GM23338 (cell line): ENCODE data around the gene CEP78. TPM values are rescaled to one million over a fixed set of nuclear protein-coding genes. Genes with fewer than 3 reads are reported as not detected.

Experiments
- ATAC-seq: fragments of 200-7000 bp; cut with Tn5 transposase; 3 replicates; pipeline ENCODE4 v1.9.1; 2020
- DNase-seq: peaks from one replicate; pipeline ENCODE4 v3.0.0-alpha.2; 2015; ENCODE audit warnings: low spot score
- H2AFZ ChIP-seq: fragments of 200-600 bp; sonication (generic); 2 replicates; pipeline ENCODE4 v1.8.0; 2016; ENCODE audit warnings: antibody characterized with exemption, mild to moderate bottlenecking, moderate library complexity
- H3F3A ChIP-seq: fragments of 200-600 bp; sonication (generic); replicated peaks from 2 replicates; pipeline ENCODE4 v1.8.0; 2017; ENCODE audit warnings: antibody characterized with exemption, mixed run types, low read depth
- H3K27ac ChIP-seq: fragments of 200-600 bp; sonication (generic); 2 replicates; pipeline ENCODE4 v1.6.1; 2016; ENCODE audit warnings: low read depth
- H3K27me3 ChIP-seq: fragments of 200-600 bp; sonication (generic); 2 replicates; pipeline ENCODE4 v1.8.0; 2016; ENCODE audit warnings: mild to moderate bottlenecking, mixed run types, moderate library complexity; ENCODE audit not compliant: insufficient read depth
- H3K36me3 ChIP-seq: fragments of 200-600 bp; sonication (generic); 2 replicates; pipeline ENCODE4 v1.8.0; 2016; ENCODE audit warnings: mild to moderate bottlenecking; ENCODE audit not compliant: insufficient read depth
- H3K4me1 ChIP-seq: fragments of 200-600 bp; sonication (generic); 2 replicates; pipeline ENCODE4 v1.8.0; 2016; ENCODE audit warnings: mild to moderate bottlenecking, moderate library complexity; ENCODE audit not compliant: insufficient read depth
- H3K4me2 ChIP-seq: fragments of 200-600 bp; sonication (generic); 2 replicates; pipeline ENCODE4 v1.7.1; 2017; ENCODE audit warnings: mixed run types
- H3K4me3 ChIP-seq: fragments of 200-600 bp; sonication (generic); 2 replicates; pipeline ENCODE4 v1.6.1; 2016; ENCODE audit warnings: mixed run types
- H3K79me2 ChIP-seq: fragments of 200-600 bp; sonication (generic); replicated peaks from 2 replicates; pipeline ENCODE4 v1.8.0; 2017; ENCODE audit warnings: mild to moderate bottlenecking; ENCODE audit not compliant: insufficient read depth
- H3K9me2 ChIP-seq: fragments of 200-600 bp; sonication (generic); 2 replicates; pipeline ENCODE4 v1.8.0; 2017; ENCODE audit not compliant: insufficient read depth
- H4K20me1 ChIP-seq: fragments of 200-600 bp; sonication (generic); replicated peaks from 2 replicates; pipeline ENCODE4 v1.8.0; 2017; ENCODE audit warnings: mild to moderate bottlenecking; ENCODE audit not compliant: insufficient read depth
- H3K27ac Mint-ChIP-seq: 2 replicates; pipeline ENCODE4 v1.8.0; 2020; ENCODE audit warnings: inconsistent platforms, mild to moderate bottlenecking, moderate library complexity, mixed read lengths
- H3K27me3 Mint-ChIP-seq: 3 replicates; pipeline ENCODE4 v1.8.0; 2022; ENCODE audit warnings: low read depth, mild to moderate bottlenecking, moderate library complexity, mixed read lengths, inconsistent platforms; ENCODE audit not compliant: insufficient read depth, poor library complexity
- H3K36me3 Mint-ChIP-seq: 3 replicates; pipeline ENCODE4 v1.8.0; 2021; ENCODE audit warnings: low read depth, mild to moderate bottlenecking, inconsistent platforms, moderate library complexity, mixed read lengths
- H3K4me1 Mint-ChIP-seq: 3 replicates; pipeline ENCODE4 v1.8.0; 2020; ENCODE audit warnings: mild to moderate bottlenecking, inconsistent platforms, mixed read lengths
- H3K4me3 Mint-ChIP-seq: 3 replicates; pipeline ENCODE4 v1.8.0; 2021; ENCODE audit warnings: moderate library complexity, mild to moderate bottlenecking, inconsistent platforms, mixed read lengths
- H3K9me3 Mint-ChIP-seq: 3 replicates; pipeline ENCODE4 v1.8.0; 2020; ENCODE audit warnings: moderate library complexity, mild to moderate bottlenecking, inconsistent platforms, mixed read lengths
- CREB1 ChIP-seq: fragments of 250-450 bp; sonication (Bioruptor Pico); IDR thresholded peaks from 2 replicates; pipeline ENCODE4 v1.5.0; 2020; ENCODE audit warnings: low read depth, mild to moderate bottlenecking, moderate library complexity
- EZH2 ChIP-seq: fragments of 200-600 bp; sonication (generic); IDR thresholded peaks from one replicate; pipeline ENCODE4 v1.8.0; 2017; ENCODE audit warnings: antibody characterized with exemption, mild to moderate bottlenecking, low read depth; ENCODE audit not compliant: unreplicated experiment
- EZH2phosphoT487 ChIP-seq: fragments of 200-600 bp; sonication (generic); IDR thresholded peaks from one replicate; pipeline ENCODE4 v1.8.1; 2018; ENCODE audit warnings: antibody characterized with exemption; ENCODE audit not compliant: unreplicated experiment
- STAT1 ChIP-seq: IDR thresholded peaks from one replicate; pipeline ENCODE4 v1.6.1; 2016; ENCODE audit warnings: antibody characterized with exemption; ENCODE audit not compliant: unreplicated experiment
- ZNF114 ChIP-seq: fragments of 250-450 bp; sonication (Bioruptor Pico); IDR thresholded peaks from 2 replicates; pipeline ENCODE4 v1.5.0; 2020; ENCODE audit warnings: mild to moderate bottlenecking, moderate library complexity
- ZNF331 ChIP-seq: fragments of 250-450 bp; sonication (Bioruptor Pico); IDR thresholded peaks from 2 replicates; pipeline ENCODE4 v1.5.0; 2020; ENCODE audit warnings: low read depth, mild to moderate bottlenecking, moderate library complexity
- polyA plus RNA-seq: library from polyadenylated mRNA; unstranded; fragments of >200 nt; fragmentation: Nextera tagmentation; extraction: Ambion mirVana; gene quantifications from 2 replicates; pipeline ENCODE4 v1.2.1, GENCODE V29; 2016
- total RNA-seq: library from RNA; depleted of rRNA; stranded (reverse); fragments of >200 nt; shearing (Covaris generic); gene quantifications from 2 replicates; pipeline ENCODE4 v1.2.3, GENCODE V29; 2014
- TF ChIP-seq, protein P1 (sequence below): fragments of 250-450 bp; sonication (Bioruptor Pico); IDR thresholded peaks from 2 replicates; pipeline ENCODE4 v1.5.0; 2020; ENCODE audit warnings: mild to moderate bottlenecking, moderate library complexity

The CEP78 gene
- total and polyA plus RNA-seq, 2 experiments from 2014 or later = 19.9 to 48.3 TPM

DNA sequence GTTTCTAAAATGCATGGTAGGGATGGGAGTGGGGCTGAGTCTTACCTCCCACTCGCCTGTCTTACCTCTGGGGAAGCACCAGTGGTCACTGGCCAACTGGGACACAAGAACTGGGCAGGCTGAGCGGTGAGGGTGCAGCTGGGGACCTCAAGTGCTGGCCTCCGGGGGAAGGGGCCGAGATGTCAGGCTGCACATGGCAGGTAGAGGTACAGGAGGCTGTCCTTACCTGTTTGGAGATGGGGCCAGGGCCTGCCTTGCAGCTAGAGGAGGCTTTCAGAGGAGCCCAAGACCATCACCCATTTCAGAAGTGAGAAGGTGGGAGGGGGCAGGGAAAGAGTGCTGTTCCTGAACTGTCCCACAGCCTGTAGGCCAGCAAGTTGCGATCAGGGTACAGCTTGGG, 75.2 kb downstream of the CEP78 start (continued):
- TF ChIP-seq, protein P1, sequence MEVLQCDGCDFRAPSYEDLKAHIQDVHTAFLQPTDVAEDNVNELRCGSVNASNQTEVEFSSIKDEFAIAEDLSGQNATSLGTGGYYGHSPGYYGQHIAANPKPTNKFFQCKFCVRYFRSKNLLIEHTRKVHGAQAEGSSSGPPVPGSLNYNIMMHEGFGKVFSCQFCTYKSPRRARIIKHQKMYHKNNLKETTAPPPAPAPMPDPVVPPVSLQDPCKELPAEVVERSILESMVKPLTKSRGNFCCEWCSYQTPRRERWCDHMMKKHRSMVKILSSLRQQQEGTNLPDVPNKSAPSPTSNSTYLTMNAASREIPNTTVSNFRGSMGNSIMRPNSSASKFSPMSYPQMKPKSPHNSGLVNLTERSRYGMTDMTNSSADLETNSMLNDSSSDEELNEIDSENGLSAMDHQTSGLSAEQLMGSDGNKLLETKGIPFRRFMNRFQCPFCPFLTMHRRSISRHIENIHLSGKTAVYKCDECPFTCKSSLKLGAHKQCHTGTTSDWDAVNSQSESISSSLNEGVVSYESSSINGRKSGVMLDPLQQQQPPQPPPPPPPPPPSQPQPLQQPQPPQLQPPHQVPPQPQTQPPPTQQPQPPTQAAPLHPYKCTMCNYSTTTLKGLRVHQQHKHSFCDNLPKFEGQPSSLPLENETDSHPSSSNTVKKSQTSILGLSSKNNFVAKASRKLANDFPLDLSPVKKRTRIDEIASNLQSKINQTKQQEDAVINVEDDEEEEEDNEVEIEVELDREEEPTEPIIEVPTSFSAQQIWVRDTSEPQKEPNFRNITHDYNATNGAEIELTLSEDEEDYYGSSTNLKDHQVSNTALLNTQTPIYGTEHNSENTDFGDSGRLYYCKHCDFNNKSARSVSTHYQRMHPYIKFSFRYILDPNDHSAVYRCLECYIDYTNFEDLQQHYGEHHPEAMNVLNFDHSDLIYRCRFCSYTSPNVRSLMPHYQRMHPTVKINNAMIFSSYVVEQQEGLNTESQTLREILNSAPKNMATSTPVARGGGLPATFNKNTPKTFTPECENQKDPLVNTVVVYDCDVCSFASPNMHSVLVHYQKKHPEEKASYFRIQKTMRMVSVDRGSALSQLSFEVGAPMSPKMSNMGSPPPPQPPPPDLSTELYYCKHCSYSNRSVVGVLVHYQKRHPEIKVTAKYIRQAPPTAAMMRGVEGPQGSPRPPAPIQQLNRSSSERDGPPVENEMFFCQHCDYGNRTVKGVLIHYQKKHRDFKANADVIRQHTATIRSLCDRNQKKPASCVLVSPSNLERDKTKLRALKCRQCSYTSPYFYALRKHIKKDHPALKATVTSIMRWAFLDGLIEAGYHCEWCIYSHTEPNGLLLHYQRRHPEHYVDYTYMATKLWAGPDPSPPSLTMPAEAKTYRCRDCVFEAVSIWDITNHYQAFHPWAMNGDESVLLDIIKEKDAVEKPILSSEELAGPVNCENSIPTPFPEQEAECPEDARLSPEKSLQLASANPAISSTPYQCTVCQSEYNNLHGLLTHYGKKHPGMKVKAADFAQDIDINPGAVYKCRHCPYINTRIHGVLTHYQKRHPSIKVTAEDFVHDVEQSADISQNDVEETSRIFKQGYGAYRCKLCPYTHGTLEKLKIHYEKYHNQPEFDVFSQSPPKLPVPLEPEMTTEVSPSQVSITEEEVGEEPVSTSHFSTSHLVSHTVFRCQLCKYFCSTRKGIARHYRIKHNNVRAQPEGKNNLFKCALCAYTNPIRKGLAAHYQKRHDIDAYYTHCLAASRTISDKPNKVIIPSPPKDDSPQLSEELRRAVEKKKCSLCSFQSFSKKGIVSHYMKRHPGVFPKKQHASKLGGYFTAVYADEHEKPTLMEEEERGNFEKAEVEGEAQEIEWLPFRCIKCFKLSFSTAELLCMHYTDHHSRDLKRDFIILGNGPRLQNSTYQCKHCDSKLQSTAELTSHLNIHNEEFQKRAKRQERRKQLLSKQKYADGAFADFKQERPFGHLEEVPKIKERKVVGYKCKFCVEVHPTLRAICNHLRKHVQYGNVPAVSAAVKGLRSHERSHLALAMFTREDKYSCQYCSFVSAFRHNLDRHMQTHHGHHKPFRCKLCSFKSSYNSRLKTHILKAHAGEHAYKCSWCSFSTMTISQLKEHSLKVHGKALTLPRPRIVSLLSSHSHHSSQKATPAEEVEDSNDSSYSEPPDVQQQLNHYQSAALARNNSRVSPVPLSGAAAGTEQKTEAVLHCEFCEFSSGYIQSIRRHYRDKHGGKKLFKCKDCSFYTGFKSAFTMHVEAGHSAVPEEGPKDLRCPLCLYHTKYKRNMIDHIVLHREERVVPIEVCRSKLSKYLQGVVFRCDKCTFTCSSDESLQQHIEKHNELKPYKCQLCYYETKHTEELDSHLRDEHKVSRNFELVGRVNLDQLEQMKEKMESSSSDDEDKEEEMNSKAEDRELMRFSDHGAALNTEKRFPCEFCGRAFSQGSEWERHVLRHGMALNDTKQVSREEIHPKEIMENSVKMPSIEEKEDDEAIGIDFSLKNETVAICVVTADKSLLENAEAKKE (CRISPR knock-in tag) = no peak

GRCh38 chr9:78311886-78312524, 76.1 kb downstream of the CEP78 start:
- Mint-ChIP-seq H3K27ac (no peak overlapping the region), H3K9me3 (no peaks in the 10 kb centered on the region)
- TF ChIP-seq ZNF114 (CRISPR knock-in tag) (no peak), STAT1 (no peak), EZH2phosphoT487 (no peak), EZH2 (no peak), CREB1 (CRISPR knock-in tag) (no peak), ZNF331 (CRISPR knock-in tag) (no peak)
- TF ChIP-seq, protein P1 (CRISPR knock-in tag) = no peak

More at GRCh38 chr9:78311886-78312524, 76.1 kb downstream of the CEP78 start:
- Histone ChIP-seq H3K36me3 (peaks cover 80% of the 10 kb centered on the region), H3K27me3 (no peaks in the 10 kb centered on the region), H3K27ac (no peak overlapping the region), H3K79me2 (peaks cover 95% of the 10 kb centered on the region), H4K20me1 (peaks cover 75% of the 10 kb centered on the region), H3K4me3 (no peak overlapping the region), H3K9me2 (no peaks in the 10 kb centered on the region), H3K4me1 (no peaks in the 10 kb centered on the region; the same call in 1 of the 2 replicates), H3F3A (peaks cover 14% of the 10 kb centered on the region; the same call in 1 of the 2 replicates), H2AFZ (no peak overlapping the region), H3K4me2 (no peak overlapping the region)
- DNase-seq = no peak
- Mint-ChIP-seq H3K4me1 (peaks cover 31% of the 10 kb centered on the region), H3K4me3 (no peak overlapping the region), H3K27me3 (peaks cover 34% of the 10 kb centered on the region), H3K36me3 (peaks cover 96% of the 10 kb centered on the region)
- ATAC-seq = no peak
